NCI-H1694 (cell line): ENCODE measurements around the gene MPP2.
"Not testable (repeated sequence)": the region's sequence is repeated elsewhere in the genome, so short reads cannot be mapped to it uniquely, and the experiment has no call there.

Source experiments
- DNase-seq: peaks from one replicate; lab custom pipeline; 2025; lab: John Stamatoyannopoulos, UW

Gene MPP2

DNA sequence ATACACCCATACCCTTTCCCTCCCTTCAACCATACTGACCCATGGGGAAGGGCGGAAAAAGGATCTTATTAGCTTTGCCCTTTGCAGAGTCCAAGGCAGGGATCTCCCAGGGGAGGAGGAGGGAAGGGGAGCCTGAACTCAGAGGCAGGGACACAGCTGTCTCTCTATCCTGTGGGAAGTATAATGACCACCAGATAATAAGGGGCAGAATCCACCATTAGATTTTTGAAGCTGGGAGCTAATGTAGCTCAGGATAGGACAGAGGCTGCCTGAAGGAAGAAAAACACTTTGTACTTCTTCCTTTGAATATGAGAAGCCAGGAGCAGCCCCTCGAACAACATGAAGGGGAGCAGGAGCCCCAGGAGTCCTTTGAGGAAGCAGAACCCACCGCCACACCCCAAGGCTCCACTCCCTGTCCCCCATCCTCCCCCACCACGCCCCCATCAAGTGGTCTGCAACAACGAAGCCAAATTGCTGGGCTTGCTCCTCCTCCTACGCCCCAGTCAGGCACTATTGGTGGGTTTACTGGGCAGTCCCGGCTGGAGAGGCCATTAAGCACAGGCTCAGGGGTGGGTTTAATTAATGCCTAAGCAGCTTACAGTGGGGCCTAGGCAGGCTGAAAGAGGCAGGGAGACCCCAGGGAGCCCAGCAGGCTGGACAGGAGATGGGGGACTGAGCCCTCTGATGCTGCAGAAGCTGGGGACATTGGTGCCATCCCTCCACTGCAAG is 5.3 kb downstream of the MPP2 start:
- no peak for DNase-seq

DNA sequence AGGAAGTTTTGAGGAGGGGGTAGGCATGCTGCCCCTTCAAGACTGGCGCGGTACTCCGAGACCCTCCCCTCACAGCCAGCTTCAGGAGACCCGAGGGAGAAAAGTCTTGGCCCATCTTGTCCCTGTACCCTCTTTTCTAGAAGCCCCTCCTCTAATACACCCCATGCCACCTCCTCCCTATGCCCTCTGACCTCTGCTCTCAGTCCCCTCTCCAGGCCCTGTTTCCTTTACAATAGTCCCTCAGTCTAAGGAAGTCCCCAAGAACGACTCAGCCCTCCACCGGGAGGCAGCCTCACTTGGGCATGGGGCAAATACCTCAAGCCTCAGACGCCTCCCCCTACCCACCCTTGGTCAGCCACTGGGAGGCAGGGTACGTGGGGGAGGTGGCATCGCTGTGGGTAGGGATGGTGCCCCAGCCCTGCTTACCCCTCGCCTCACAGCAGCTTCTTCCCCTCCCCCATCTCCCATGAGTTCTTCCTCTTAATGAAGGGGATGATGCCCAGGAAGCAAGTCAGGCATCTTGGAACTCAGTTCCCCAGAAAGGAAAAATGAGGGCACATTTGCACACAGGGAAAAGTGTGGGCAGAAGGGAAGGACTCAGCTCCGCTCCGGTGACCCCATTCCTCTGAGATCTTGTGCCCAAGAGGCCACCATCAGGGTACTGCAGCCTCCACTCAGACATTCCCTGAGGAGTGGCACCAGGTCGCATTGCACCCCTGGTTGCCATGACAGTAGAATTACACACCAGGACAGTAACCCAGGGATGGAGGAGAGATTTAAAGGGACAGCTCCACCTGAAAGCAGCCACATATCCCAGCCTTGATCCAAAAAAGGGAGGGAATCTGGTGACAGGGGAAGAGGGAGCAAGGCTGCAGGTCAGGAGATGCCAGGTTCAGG is 6.2 kb downstream of the MPP2 start:
- DNase-seq: no peak

DNA sequence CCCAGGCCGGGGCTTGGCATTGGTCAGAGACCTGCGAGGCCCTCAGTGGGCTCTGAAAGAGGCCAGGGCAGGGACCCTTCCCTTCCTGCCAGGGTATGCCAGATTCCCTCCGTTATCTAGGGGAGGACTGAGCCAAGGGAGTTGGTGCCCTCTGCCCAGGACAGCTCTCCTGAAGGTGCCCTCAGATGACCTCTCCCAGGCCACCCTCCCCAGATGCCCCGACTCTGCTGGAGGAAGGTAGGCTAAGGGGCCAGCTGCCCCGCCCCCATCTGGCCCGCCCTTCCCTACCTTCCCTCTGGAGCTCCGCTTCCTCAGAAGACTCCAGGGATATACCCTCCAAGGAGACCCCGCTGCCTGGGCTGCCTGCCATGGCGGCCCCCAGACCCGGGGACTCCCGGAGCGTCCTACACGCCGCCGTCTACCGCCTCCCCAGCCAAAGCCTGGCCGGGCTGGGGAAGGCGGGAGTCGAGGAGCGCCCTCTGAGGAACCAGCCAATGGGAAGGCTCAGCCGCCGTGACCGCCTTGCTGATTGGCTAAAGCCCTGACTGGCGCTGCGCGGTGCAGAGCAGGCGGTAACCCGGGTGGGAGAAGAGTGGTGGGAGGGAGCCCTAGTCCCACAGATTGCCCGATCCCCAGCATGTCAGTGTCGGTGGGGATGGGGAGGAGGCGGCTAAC is 7.0 kb downstream of the MPP2 start:
- peak; percentile 92 for DNase-seq

DNA sequence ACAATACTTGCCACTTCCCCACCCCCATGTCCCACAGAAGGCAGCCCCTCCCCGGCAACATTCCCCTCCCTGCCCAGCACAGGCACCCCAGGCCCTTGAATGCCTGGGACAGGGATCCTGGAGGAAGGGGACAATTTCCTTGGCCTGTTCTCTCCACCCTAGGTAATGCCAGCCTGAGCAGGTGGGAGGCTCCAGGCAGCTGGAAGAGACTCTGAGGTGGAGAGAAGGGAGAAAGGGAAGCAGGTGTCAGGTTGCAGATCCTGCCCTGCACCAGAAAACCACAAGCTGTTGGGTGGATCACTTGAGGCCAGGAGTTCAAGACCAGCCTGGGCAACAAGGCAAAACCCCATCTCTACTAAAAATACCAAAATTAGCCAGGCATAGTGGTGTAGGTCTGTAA is 8.9 kb downstream of the MPP2 start:
- DNase-seq: no peak

DNA sequence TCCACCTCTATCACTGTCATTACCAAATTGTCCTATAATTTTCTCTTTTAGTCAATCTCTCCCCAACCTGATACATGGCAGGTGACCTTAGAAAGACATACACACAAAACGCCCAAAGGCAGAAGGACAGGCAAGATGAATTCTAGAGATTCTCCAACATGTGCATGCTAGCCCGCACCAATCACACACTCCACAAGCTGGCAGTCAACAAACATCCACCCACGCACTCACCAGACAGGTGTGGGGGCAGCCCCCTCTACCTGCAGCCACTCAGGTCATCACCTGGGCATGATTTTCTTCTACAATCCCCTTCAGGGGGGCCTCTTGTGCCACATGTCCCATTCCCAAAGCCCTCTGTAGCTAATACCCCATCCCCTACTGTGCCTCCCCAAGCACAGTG is 9.5 kb downstream of the MPP2 start:
- DNase-seq: no peak

DNA sequence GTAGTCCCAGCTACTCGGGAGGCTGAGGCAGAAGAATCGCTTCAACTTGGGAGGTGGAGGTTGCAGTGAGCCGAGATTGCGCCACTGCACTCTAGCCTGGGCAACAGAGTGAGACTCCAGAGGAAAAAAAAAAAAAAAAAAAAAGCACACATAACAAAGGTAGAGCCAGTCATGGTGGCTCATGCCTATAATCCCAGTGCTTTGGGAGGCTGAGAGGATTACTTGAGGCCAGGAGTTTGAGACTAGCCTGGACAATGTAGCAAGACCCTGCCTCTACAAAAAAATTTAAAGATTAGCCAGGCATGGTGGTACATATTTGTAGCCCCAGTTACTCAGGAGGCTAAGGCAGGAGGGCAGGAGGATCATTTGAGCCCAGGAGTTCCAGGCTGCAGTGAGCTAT is 12.8 kb downstream of the MPP2 start:
- not testable (repeated sequence) for DNase-seq

DNA sequence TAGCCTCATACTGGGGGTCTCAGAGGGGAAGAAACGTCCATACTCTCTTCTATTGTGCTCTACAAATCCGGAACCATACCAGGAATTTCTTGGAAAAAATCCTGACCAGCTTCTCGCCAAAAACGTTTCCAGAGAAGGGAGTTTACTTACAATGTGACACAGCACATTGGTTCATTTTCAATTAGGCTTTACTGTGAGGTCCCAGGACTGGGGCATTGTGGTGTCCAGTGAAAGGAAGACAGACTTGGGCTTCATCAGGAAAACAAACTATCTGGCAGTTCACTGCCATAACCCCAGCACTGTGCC is 14.7 kb downstream of the MPP2 start:
- no peak for DNase-seq

DNA sequence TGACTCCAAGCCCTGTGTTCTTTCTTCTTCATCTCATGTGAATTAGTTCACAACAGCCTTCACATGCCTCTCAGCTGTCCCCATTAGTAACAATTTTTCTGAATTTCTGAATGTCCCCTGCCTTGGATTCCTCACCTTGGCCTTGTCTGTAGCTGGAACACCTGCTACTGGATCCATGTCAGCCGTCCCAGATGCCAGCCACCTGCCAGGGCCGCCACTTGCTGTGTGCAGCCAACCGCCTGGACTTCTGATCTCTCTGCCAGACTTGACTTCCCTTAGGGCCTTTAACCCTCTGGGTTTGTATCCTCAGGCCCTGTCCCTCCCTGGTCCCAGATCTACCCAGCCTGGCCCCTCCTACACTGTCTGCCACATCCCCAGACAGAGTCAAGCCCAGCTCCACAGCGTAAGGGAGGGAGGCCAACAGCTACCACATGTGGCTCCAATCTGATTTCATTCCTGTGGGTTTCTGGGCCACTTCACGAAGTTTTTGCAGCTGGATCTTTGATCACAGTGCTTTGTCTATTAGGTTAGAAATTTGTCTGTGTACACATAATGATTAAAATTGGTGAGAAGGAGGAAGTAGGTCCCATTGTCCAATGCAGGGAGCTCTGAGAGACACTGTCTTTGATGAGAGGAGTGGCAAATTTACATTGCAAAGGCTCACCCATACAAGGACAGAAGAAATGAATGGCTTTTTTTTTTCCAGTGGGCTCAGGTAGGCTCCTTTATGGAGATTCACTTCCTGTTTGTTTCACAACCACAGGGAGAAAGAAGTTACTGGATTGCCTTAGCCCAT is 15.3 kb downstream of the MPP2 start:
- DNase-seq: no peak

DNA sequence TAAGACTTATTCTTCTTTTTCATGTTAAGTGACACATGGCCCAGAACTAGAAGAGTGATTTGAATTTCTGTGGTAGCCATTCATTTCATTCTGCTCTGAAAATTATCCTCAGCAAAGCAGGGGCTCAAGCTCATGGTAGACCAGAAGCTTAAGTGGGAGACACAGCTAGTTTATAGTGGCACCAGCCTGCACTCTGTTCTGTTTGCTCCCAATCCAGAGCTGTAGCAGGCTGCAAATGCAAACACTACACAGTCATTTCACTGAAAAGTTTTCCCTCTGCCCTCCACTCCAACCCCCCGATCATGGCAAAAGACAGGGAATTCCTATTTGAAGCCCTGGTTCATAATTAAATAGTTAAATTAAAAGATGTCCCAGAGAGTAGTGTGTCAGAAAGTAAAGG is 17.1 kb downstream of the MPP2 start:
- DNase-seq: no peak

DNA sequence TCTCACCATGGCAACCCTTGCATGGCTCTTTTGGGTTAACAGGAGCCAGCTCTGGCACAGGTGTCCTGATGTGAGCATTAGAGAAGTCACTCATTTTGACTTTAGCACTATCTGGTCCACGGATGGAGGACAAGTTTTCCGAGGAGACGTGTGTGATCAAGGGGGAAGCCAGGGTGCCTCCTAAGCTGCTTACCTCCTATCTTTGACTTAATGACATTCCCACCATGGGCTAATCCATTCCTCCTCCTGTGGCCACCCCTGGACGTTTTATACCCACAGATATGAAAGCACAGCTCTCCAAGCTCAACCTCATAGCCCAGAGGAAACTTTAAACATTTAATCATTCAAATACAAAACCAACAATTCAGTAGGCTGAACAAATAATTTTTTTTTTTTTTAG is 18.8 kb downstream of the MPP2 start:
- DNase-seq: no peak

DNA sequence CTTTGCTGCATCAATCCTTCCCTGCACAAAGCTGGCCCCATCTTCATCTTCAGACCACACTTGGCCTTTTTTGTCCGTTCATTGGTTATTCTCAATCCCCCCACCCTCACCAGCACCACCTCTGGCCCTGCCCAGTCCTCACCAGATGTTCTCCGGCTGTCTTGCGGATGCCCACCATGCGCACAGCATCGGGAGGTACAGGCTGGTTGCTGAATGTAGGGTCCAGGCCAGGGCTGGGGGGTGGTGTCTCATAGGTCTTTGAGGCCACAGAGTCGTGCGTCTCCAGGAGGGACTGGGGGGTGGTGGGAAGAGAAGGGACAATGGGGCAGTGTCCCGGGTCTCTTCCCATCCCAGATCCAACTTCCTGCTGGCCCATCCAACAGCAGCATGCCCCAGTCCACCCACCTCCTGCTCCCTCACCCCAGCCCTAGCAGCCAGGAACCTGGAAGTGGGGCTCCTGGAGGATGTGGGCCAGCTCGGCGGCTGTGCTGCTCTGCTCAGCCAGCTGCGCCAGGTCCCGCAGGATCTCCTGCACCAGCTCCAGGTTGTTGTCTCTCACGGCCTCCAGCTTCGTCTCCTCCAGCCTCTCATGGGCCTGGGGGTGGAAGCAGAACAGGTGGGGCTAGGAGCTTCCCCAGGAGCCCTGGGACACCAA is 24.4 kb downstream of the MPP2 start:
- DNase-seq: no peak

DNA sequence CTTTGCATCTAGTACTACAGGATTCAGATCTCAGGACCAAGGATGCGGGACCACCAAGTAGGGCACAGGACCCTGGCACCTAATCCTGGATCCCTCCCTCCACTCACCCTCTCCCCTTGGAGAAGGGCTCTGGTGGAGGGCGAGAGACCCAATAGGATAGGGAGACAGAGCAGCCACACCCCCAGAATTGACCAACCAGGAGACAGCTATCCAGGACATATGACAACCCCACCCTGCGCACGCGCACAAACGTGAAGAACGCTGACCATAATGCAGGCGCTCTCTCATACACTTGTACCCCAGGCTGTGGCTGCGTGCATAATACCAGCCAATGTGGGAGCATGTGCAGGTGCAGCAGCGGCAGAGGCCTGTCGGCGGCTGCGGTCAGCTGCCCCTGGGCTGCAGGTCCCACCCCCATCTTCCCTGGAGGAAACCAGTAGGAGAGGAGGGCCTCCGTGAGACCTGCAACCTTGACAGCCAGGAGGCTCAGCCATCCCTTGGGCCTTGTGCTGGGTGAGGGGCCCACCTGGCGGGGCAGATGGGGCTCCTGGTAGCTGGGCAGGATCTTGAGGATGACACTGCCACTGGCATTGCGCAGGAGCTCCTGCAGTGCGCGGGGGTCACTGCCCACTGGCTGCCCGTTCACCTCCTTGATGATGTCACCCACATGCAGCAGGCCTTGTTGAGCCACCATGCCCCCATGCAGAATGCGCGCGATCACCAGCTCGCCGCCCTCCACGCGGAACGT is 25.4 kb downstream of the MPP2 start:
- no peak for DNase-seq

DNA sequence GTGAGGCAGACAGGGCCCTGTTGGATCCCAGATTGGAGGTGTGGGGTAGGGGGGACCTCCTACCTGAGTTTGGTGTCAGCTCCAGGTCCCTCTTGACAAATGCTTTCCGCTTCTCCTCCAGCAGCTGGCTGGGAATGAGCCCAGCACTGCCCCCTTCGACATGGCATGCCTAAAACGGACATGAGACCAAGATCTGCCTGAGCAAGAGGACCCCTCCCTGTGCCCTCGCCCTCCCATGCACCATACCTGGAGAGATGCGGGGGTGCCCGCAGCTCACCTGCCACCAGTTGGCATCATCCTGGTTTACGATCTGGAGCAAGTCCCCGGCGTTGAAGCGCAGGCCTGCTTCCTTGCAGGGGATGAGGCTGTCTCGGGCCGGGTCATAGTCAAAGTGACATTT is 26.2 kb downstream of the MPP2 start:
- no peak for DNase-seq

DNA sequence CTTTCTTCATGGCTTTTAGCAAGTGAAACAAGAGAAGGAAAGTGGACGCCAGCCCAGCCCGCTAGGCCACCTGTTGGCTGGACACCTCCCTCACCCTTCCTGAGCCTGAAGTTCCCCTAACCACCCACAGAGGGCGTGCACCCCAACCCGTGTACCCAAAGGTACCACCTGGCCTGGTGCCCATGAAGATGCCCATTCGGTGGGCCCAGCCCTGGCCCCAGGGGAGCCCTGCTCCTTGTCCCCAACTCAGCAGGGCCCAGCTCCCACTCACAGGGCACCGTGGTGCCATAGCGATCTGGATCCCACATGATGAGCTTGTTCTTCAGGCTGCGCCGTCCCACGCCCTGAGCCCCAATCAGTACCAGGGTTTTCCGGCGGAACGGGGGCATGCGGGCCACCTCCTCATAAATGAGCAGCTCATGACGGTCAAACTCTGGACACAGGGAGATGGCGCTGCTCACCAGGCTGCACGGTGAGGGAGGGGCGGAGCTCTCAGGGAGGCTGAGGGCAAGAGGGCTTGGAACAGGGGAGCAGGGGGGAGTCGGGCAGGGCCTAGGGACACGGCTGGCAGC is 26.8 kb downstream of the MPP2 start:
- DNase-seq: peak; percentile 16

DNA sequence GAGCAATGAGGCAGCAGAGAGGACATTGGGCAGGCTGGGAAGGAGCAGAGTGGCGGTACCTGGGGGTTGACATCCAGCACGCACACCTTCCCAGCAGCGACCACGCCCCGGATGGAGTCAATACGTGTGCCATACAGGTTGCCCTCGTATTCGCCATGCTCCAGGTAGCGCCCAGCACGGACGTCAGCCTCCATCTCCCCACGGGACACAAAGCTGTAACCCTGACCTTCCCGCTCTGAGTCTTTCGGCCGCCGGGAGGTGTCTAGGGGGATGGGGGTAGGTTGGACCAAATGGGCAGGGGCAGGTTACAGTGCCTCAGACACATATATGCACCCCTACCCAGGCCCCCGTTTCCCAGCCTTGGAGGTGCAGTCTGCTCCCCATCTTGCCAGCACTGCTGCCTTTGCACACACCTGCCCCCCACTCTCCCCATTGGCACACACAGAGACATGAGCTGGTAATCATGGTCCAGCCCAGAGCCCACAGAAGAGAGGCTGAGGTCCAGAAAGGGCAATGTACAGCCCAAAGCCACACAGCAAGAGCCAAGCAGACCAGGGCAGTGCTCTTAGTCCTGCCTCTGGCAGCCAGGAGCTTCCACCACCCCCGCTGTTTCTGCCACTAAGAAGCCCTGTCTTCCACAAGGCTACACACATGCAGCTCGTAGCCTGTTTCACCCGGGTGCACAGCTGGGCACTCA is 27.5 kb downstream of the MPP2 start:
- no peak for DNase-seq

DNA sequence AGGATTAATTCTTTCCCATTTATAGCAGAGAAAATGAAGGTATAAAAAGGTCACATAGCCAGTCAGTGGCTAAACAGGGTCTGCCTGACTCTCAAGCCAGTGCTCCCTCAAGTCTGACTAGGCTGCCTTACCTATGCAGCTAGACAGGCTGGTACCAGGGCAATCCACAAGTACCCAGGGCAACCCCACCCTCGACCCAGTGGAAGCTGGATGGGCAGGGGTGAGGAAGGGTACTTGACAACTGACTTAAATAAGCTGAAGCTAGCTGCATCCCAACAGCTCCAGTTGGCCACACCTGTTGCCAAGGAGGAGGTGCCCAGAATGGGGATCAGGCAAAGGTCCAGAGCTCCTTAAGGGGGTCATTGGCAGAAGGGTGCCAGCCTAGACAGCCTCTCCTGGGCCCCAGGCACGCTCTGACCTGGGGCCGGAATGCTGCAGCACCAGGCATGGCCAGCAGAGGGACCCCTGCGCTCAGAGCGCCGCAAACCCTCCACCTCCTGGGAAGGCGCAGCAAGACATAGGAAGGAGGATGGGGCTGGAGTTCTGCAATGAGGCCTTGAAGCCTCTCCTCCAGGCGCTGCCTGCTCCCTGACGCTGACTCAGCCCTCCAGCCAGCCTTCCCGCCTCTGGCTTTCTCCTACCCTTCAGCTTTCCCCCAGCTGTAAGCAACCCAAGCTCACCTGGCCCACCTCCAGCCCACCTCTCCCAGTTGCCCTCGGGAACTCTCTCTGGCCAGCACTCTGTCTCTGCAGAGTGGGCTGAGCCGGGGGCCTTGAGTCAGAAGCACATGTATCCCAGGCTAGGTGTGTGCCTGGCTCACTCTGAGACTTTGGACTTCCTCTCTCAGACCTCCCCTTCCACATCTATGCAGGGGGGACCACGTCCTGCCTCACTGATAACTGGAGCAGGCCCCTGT is 28.8 kb downstream of the MPP2 start:
- DNase-seq: peak; percentile 64

DNA sequence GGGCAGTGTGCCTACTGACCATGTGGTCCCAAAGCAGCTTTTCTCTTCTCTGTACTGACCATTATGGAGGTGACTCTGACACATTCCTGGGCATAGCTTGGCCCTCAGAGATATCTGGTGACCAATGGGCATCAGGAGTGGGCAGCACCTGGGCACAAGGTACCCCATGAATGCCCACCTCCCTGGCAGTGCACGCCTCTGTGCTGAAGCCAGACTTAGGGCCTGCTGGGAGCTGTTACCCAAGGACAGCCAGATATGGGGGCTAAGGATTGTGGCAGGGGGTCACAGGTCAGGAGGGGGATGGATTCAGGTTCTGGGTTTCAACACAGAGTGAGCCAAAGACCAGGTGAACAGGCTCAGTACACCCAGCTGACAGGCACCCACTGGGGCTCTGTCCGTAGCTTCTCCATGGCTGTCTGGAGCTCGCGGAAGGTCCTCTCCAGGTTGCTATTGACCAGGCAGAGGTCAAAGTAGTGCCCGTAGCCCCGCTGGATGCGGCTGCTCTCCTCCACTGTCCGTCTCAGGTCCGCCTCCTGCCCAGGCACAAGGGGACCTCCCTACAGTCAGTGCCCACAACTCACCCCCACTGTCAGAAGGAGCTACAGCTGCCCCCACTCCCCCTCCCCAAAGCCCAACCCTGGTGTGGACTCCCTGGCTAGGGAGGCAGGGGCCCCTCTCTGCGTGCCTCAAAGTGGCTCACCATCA is 29.7 kb downstream of the MPP2 start:
- no peak for DNase-seq

DNA sequence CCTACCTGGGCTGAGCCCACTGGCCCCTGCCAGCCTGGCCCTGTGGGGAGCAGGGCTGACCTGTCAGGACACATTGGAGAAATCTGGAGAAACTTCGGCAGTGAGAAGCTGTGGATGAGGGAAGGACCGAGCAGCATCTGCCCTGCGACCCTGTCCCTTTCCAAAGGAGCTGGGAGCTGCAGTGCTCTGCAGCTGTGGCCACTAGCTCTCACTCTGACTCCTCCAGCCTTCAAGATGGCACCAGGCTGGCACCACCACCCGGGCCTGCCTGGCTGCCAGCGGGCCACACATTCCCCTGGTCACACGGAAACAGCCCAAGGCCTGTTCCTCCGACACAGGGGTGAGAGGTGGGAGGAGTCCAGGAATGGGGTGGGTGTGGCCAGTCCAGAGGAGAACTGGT is 30.3 kb downstream of the MPP2 start:
- DNase-seq: no peak
